ENCODE data around the gene CCDC169.

DNA sequence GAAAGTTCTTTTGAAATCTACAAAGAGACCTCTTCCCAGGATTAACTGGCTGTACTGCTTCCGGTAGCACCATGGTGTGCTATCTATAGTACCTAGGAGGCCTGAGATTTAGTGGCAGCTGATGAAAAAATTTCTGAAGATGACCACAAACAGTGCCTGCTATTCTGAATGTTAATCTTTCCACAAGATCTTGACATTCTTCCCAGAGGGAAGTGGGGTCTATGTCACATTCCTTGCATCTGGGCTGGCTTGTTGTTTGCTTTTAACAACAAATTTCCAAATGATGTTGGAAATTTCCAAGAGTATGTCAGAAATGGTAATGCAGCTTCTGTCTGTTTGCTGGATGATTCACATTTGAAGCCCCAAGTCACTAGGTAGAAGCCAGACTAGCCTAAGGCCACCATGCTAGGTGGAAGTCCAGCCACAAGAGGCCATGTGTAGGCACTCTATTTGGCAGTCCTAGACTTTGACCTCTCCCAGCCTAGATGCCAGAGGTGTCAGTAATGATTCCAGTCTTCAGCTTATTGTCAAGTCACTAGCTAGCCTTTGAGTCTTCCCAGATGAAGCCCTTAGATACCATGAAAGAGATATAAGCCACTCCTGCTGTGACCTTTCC, 26.4 kb upstream of the CCDC169 start:
- no peak for TF ChIP-seq EZH2 (IDR thresholded peaks at IDR 0.05; ENCODE audit: low read length)
- TF ChIP-seq CTCF (optimal IDR thresholded peaks at IDR 0.05 in 1 of 3, IDR thresholded peaks at IDR 0.05 in 1 of 3, conservative IDR thresholded peaks at IDR 0.05 in 1 of 3; ENCODE audit: extremely low read depth in 1 of 3, insufficient read depth in 2 of 3, low read length in 3 of 3) = no peak

All from keratinocyte (primary cell).